ENCODE measurements around the gene ANKRD39. TPM values are rescaled to one million over a fixed set of nuclear protein-coding genes. Genes with fewer than 3 reads are reported as not detected.
A peak's percentile ranks its signal among the peaks of the same experiment; 100 is the strongest.

The ANKRD39 gene
- total RNA-seq, 2 experiments from 2014 or later: 23.0 to 23.6 TPM

DNA sequence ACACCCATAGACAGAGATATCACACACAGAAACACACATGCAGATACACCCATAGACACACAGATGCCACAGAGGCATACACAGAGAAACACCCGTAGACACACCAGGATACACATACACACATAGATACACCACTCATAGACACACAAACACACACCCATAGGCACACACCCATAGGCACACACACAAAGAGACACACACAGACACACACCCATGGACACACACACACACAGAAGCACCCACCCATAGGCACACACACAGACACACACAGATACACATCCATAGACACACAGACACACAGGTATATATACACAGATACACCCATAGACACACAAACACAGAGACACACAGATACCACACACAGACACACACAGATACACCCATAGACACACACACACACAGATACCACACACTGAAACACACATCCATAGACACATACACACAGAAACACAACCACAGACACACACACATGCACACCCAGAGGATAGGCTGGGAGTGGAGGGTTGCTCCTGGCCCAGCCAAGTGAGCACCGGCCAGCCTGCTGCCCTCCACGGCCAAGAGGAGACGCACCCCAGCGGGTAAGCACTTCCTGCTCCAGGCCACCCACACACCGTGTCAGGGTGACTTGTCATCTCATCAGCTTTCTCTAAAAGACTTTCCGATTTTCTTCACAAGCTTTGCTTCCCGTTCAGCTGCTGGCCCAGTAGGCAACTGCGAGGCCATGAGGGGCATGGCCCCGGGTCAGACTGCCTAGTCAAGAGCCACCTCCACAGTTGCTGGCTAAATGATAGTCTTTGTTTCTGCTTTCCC, 55.8 kb downstream of the ANKRD39 start:
- ChIA-PET CTCF (interaction anchor here (0.6 to 2.4 kb wide), 12 partner anchors 8 to 272 kb away, joined by 3 to 7 read pairs (median 4); partner anchors contain the start of gene CNNM3), POLR2A (interaction anchor here (0.6 kb wide), 1 partner anchor 13 kb away, joined by 3 read pairs; no protein-coding TSS in a partner anchor)
- intact Hi-C loops (cut with DNase I, micrococcal nuclease): loop anchor here (2.0 to 5.0 kb wide), 4 partner anchors 15 to 40 kb away; partner anchors contain the start of genes CNNM3 (in 1 of the 2) and CNNM4 (in 1 of the 2)
- DNase-seq (peak; percentile 77), ATAC-seq (peak; percentile 73)
- H3K27me3 Mint-ChIP-seq: no peaks in the 10 kb centered on the region
- H3K36me3 Mint-ChIP-seq (ENCODE audit: low read depth): peaks cover 1% of the 10 kb centered on the region
- H3K4me3 Mint-ChIP-seq: no peak overlapping the region
- no peaks in the 10 kb centered on the region for H3K9me3 Mint-ChIP-seq (ENCODE audit: low read depth)
- peaks cover 10% of the 10 kb centered on the region for H3K4me1 Mint-ChIP-seq
- no peak overlapping the region for H3K27ac Mint-ChIP-seq

DNA sequence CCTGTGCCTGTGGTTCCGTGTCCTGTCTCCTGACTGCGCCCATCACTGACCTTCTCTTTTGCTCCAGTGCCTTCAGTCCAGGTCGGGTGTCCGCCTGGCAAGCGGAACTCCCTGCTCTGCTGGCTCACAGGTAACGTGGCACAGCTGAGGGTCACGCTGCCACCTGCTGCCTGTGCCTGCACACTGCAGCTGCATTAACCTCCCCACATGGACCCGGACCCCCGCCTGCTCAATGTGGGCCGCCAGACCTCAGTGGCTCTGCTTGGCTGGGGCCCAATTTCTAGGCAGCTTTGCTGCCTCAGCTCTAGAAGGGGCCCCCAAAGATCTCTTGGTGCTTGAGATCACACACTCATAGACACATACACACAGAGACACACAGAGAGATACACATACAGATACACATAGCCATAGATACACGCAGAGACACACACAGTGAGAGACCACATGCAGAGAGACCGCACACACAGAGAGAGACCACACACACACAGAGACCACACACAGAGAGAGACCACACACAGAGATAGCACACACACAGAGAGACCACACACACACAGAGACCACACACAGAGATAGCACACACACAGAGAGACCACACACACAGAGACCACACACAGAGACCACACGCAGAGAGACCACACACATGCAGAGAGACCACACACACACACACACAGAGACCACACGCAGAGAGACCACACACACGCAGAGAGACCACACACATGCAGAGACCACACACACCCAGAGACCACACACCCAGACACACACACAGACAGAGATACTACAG, 56.6 kb downstream of the ANKRD39 start:
- Mint-ChIP-seq H3K4me3 (no peak overlapping the region), H3K27me3 (no peaks in the 10 kb centered on the region), H3K4me1 (peaks cover 2% of the 10 kb centered on the region), H3K27ac (no peak overlapping the region), H3K36me3 (ENCODE audit: low read depth) (no peaks in the 10 kb centered on the region), H3K9me3 (ENCODE audit: low read depth) (no peaks in the 10 kb centered on the region)
- ChIA-PET CTCF (interaction anchor here (0.6 to 2.4 kb wide), 13 partner anchors 9 to 196 kb away, joined by 3 to 7 read pairs (median 4); partner anchors contain the start of gene CNNM3), POLR2A (interaction anchor here (1.3 kb wide), 1 partner anchor 15 kb away, joined by 5 read pairs; the partner anchor contains the start of gene CNNM3)
- DNase-seq (peak; percentile 87), ATAC-seq (peak; percentile 92)
- intact Hi-C loops (cut with DNase I, micrococcal nuclease): loop anchor here in 1 of 2 experiments (5.0 kb wide), 1 partner anchor 39 kb away; the partner anchor contains the start of gene CNNM4

DNA sequence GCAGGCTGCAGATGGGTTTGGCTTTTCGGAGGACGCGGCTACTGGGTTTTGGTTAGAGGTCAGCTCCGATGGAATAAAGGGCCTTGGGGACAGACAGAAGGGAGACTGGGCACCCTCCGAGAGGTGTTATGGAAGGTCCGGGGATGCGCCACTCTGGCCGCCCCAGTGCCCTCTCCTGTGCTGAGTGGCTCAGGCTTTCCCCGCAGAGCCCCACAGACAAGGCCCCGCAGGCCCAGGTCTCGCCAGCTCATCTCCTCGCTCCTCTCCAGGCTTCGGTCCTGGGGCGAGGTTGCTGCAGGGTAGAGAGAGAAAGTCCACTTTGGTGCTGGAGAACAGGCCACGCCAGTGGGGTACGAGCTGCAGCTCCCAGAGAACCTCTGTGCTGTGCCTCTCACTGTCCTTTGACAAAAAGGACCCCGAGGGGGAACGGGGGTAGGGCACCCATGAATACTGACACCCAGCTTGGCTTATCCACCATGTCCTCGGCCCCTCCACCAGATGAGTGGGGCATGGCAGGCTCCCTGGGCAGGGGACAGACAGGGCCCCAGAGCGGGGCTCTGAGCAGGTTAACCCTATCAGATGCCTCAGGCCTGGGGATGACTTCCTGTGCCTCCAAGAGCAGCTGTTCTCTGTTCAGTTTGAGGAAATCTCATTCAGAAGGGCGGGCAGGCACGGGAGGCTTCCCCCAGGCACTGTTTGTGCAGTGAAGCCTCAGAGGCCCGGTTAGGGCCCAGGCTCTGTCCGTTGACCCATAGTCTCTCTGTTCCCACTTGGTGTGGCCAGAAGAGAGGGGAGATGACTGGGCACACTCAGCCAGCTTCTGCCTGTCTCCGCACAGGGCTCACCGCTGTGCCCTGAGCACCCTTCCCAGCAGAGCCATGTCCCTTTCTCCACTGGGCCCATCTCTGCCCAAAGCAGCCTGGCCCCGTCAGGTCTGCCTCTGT, 57.5 kb downstream of the ANKRD39 start:
- Mint-ChIP-seq H3K4me1 (no peaks in the 10 kb centered on the region), H3K27ac (no peak overlapping the region), H3K9me3 (ENCODE audit: low read depth) (no peaks in the 10 kb centered on the region)

DNA sequence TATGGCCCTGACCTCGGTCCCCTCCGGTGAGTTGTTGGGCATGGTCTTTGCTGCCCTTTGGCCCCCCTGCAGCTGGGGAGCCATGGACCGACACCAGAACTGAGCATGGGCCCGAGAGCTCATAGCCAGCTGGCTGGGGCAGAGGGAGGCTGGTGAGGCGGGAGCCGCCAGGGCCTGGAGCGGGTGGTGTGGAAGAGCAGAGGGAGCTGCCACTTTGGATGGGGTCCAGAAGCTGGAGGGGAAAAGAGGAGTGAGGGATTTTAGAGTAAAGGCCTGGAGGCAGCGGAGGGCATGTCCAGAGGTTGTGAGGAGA, 58.2 kb downstream of the ANKRD39 start:
- Mint-ChIP-seq H3K27me3 (no peaks in the 10 kb centered on the region), H3K27ac (no peak overlapping the region), H3K4me1 (no peaks in the 10 kb centered on the region), H3K9me3 (ENCODE audit: low read depth) (no peaks in the 10 kb centered on the region), H3K36me3 (ENCODE audit: low read depth) (no peaks in the 10 kb centered on the region), H3K4me3 (no peak overlapping the region)
- ChIA-PET CTCF (interaction anchor here (0.6 to 2.4 kb wide), 8 partner anchors 15 to 211 kb away, joined by 3 to 7 read pairs (median 4); no protein-coding TSS in a partner anchor), POLR2A (interaction anchor here (1.3 kb wide), 1 partner anchor 17 kb away, joined by 5 read pairs; the partner anchor contains the start of gene CNNM3)
- DNase-seq (no peak), ATAC-seq (no peak)
- intact Hi-C loops (cut with DNase I, micrococcal nuclease): no loop called here

More for the DNA sequence above, 57.5 kb downstream of the ANKRD39 start:
- CTCF ChIA-PET: interaction anchor here (0.6 to 2.4 kb wide), 16 partner anchors 10 to 210 kb away, joined by 3 to 7 read pairs (median 3); partner anchors contain the start of gene CNNM3
- POLR2A ChIA-PET: interaction anchor here (1.3 kb wide), 1 partner anchor 16 kb away, joined by 5 read pairs; the partner anchor contains the start of gene CNNM3
- intact Hi-C loops (cut with DNase I, micrococcal nuclease): loop anchor here in 1 of 2 experiments (5.0 kb wide), 1 partner anchor 38 kb away; the partner anchor contains the start of gene CNNM4
- ATAC-seq (peak; percentile 21), DNase-seq (no peak)
- Mint-ChIP-seq H3K27me3 (no peaks in the 10 kb centered on the region), H3K4me3 (no peak overlapping the region), H3K36me3 (ENCODE audit: low read depth) (no peaks in the 10 kb centered on the region)

DNA sequence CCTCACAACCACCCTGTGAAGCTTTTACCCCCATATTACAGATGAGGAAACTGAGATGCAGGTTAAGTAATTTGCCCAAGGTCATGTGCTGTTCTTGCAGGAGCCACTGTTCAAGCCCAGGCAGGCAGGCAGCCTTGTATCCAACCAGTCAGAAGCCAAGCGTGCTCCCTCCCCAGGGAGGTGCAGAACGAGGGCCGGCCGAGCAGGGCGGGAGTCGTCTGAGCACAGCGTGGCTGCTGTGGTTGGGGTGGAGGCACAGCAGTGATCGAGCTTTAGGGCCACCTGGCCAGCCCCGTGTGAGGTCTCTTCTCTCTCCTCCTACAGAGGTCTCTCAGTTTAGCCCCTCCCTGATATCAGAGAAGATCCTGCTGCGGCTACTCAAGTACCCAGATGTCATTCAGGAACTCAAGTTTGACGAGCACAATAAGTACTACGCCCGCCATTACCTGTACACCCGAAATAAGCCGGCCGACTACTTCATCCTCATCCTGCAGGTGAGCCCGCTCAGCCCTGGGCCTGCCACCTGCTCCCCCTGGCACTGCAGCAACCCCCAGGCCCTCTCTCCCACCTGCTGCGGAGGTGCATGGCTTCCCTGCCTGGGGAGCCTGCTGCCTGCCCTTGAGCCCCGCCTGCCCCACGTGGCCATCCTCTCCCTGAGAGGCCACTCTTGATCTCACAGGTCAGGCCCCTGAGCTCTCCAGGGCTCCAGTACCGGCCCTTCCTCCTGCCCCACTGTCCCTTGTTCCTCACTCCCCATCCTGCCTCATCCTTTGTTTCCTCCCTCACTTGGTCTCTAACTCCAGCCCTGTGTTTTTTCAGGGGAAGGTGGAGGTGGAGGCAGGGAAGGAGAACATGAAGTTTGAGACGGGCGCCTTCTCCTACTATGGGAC, 58.8 kb downstream of the ANKRD39 start:
- ChIA-PET POLR2A (no interaction called here), CTCF (interaction anchor here (0.6 to 2.6 kb wide), 5 partner anchors 20 to 164 kb away, joined by 3 to 7 read pairs (median 4); no protein-coding TSS in a partner anchor)
- Mint-ChIP-seq H3K27ac (no peak overlapping the region), H3K4me3 (no peak overlapping the region), H3K4me1 (no peaks in the 10 kb centered on the region), H3K27me3 (no peaks in the 10 kb centered on the region), H3K36me3 (ENCODE audit: low read depth) (no peaks in the 10 kb centered on the region), H3K9me3 (ENCODE audit: low read depth) (no peaks in the 10 kb centered on the region)
- DNase-seq (no peak), ATAC-seq (no peak)
- intact Hi-C loops (cut with DNase I, micrococcal nuclease): no loop called here

Small RNA genes lying within 50 kb of the gene (microRNA-seq; reads per million reads assigned to microRNA genes)
- not detected for gene MIR3127 (ENCODE audit: borderline replicate concordance)

Other genes starting within 250 kb of the ANKRD39 start
- gene KANSL3, start 219.7 kb downstream of the ANKRD39 start, total RNA-seq: 10 to 100 TPM; 33.9 to 39.1 TPM
- gene FER1L5, start 215.3 kb downstream of the ANKRD39 start, total RNA-seq: not detected
- 1 to 10 TPM; 4.8 to 5.7 TPM for gene LMAN2L, start 118.0 kb downstream of the ANKRD39 start, total RNA-seq
- gene CNNM4, start 97.1 kb downstream of the ANKRD39 start, total RNA-seq: 10 to 100 TPM in 1 of 2 experiments, 1 to 10 TPM in 1; 7.1 to 11.3 TPM
- gene CNNM3, start 41.7 kb downstream of the ANKRD39 start, total RNA-seq: 10 to 100 TPM; 19.2 to 31.2 TPM
- gene ANKRD23, start 14.0 kb downstream of the ANKRD39 start, total RNA-seq: 1 to 10 TPM; 5.1 to 5.3 TPM
- 1 to 10 TPM; 7.5 to 9.6 TPM for gene SEMA4C, start 12.1 kb upstream of the ANKRD39 start, total RNA-seq
- under 1 TPM in 1 of 2 experiments, not detected in 1; 0.11 TPM for gene FAM178B, start 128.6 kb upstream of the ANKRD39 start, total RNA-seq
- gene FAHD2B, start 236.9 kb upstream of the ANKRD39 start, total RNA-seq: 10 to 100 TPM; 21.0 to 26.2 TPM

All from activated CD4-positive, alpha-beta T cell treated with anti-CD3 and anti-CD28 coated beads for 36 hours (primary cell).